A673 (cell line): ENCODE data around the gene SLC1A4.

Source experiments
- EZH2 ChIP-seq: fragments of 200-600 bp; sonication (generic); IDR thresholded peaks from 2 replicates; pipeline ENCODE4 v1.6.1; 2017; ENCODE audit warnings: borderline replicate concordance, low read depth, mild to moderate bottlenecking, mixed read lengths, antibody characterized with exemption, low read length; ENCODE audit not compliant: poor library complexity, severe bottlenecking
- TF ChIP-seq, protein P1 (sequence below): fragments of 300-800, 200-600 bp; sonication (generic); conservative IDR thresholded peaks from 2 replicates; pipeline ENCODE4 v1.5.1; 2017; ENCODE audit warnings: low read depth, mild to moderate bottlenecking, antibody characterized with exemption, low read length, moderate library complexity, mixed read lengths

DNA sequence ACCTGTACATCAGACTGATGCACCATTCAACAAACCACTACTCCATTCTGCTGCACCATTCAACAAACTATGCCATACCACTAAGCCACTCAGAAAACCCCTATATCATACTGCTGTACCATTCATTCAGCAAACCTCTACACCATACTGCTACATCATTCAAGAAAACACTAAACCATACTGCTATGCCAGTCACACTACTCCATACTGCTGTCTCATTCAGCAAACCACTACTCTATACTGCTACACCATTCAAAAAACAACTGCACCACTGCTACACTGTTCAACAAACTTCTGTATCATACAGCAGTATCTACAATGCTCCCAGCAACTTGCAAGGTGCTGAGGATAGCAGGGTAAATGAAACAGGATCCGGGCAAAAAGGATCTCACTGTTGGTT, 12.9 kb upstream of the SLC1A4 start:
- TF ChIP-seq, protein P1, sequence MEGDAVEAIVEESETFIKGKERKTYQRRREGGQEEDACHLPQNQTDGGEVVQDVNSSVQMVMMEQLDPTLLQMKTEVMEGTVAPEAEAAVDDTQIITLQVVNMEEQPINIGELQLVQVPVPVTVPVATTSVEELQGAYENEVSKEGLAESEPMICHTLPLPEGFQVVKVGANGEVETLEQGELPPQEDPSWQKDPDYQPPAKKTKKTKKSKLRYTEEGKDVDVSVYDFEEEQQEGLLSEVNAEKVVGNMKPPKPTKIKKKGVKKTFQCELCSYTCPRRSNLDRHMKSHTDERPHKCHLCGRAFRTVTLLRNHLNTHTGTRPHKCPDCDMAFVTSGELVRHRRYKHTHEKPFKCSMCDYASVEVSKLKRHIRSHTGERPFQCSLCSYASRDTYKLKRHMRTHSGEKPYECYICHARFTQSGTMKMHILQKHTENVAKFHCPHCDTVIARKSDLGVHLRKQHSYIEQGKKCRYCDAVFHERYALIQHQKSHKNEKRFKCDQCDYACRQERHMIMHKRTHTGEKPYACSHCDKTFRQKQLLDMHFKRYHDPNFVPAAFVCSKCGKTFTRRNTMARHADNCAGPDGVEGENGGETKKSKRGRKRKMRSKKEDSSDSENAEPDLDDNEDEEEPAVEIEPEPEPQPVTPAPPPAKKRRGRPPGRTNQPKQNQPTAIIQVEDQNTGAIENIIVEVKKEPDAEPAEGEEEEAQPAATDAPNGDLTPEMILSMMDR, result no peak
- no peak for TF ChIP-seq EZH2
